Prostate gland (tissue), 2 donors: ENCODE measurements around the gene LNX2.

ENCODE experiments used
- CTCF ChIP-seq, 4 experiments: fragments of 200-600 bp in 2 of 4; fragments of 450-650 bp in 2 of 4; sonication (generic) in 2 of 4; IDR thresholded peaks; 1 replicate in 3 of 4; 2 replicates in 1 of 4; pipeline ENCODE4 v1.5.1; 2016 to 2019; ENCODE audit warnings: antibody characterized with exemption in 4 of 4, mild to moderate bottlenecking in 2 of 4, moderate library complexity in 2 of 4
- POLR2A ChIP-seq: fragments of 450-650 bp; IDR thresholded peaks from one replicate; pipeline ENCODE4 v1.6.1; 2016; ENCODE audit warnings: antibody characterized with exemption, mild to moderate bottlenecking
- POLR2AphosphoS5 ChIP-seq: sonication (generic); formaldehyde crosslinking; IDR thresholded peaks from one replicate; pipeline ENCODE4 v1.6.1; 2017; ENCODE audit warnings: antibody characterized with exemption

- TF ChIP-seq CTCF (IDR thresholded peaks at IDR 0.05) = no peak
- no peak for TF ChIP-seq POLR2AphosphoS5
- no peak for TF ChIP-seq POLR2A
These were observed 60.6 kb downstream of the LNX2 start for GRCh38 chr13:27559719-27560118.
